H4 (cell line): ENCODE data around the gene GPAM. TPM values are rescaled to one million over a fixed set of nuclear protein-coding genes. Genes with fewer than 3 reads are reported as not detected.
"Not testable (repeated sequence)": the region's sequence is repeated elsewhere in the genome, so short reads cannot be mapped to it uniquely, and the experiment has no call there.

Source experiments
- DNase-seq: peaks from one replicate; pipeline ENCODE4 v3.0.0-alpha.2; 2015; ENCODE audit warnings: low spot score
- total RNA-seq: library from RNA; depleted of rRNA; stranded (reverse); fragments of >200 nt; shearing (Covaris generic); gene quantifications from 2 replicates; pipeline ENCODE4 v1.2.3, GENCODE V29; 2014

The GPAM gene
- total RNA-seq, 1 experiment from 2014 or later, result 5.7 TPM

GRCh38 chr10:112215342-112215774 is 31.8 kb upstream of the GPAM start:
- no peak for DNase-seq

GRCh38 chr10:112214298-112214926 is 30.8 kb upstream of the GPAM start:
- no peak for DNase-seq

GRCh38 chr10:112213836-112214235 is 30.3 kb upstream of the GPAM start:
- DNase-seq, result no peak

GRCh38 chr10:112213098-112213823 is 29.7 kb upstream of the GPAM start:
- no peak for DNase-seq

GRCh38 chr10:112210666-112211065 is 27.1 kb upstream of the GPAM start:
- DNase-seq, result no peak

- DNase-seq, result peak; percentile 43
Observed at GRCh38 chr10:112209684-112210131, 26.1 kb upstream of the GPAM start.

- no peak for DNase-seq
Observed at GRCh38 chr10:112208997-112209396, 25.4 kb upstream of the GPAM start.

- DNase-seq, result no peak
Observed at GRCh38 chr10:112208292-112208691, 24.7 kb upstream of the GPAM start.

- DNase-seq, result no peak
Observed at GRCh38 chr10:112203328-112204076, 19.9 kb upstream of the GPAM start.

GRCh38 chr10:112202561-112203241 is 19.1 kb upstream of the GPAM start:
- no peak for DNase-seq

GRCh38 chr10:112202076-112202475 is 18.5 kb upstream of the GPAM start:
- no peak for DNase-seq

GRCh38 chr10:112201334-112201733 is 17.8 kb upstream of the GPAM start:
- no peak for DNase-seq

GRCh38 chr10:112200259-112200658 is 16.7 kb upstream of the GPAM start:
- DNase-seq, result not testable (repeated sequence)

- DNase-seq, result not testable (repeated sequence)
Observed at GRCh38 chr10:112197662-112198061, 14.1 kb upstream of the GPAM start.

- no peak for DNase-seq
Observed at GRCh38 chr10:112195224-112195623, 11.7 kb upstream of the GPAM start.

GRCh38 chr10:112191791-112192190 is 8.2 kb upstream of the GPAM start:
- DNase-seq, result no peak

GRCh38 chr10:112191041-112191590 is 7.6 kb upstream of the GPAM start:
- no peak for DNase-seq

- no peak for DNase-seq
Observed at GRCh38 chr10:112189465-112189864, 5.9 kb upstream of the GPAM start.

GRCh38 chr10:112187527-112187926 is 4.0 kb upstream of the GPAM start:
- no peak for DNase-seq

- DNase-seq, result no peak
Observed at GRCh38 chr10:112185959-112186358, 2.4 kb upstream of the GPAM start.

GRCh38 chr10:112184379-112184778 is 814 bp upstream of the GPAM start:
- no peak for DNase-seq

GRCh38 chr10:112184052-112184371 is 447 bp upstream of the GPAM start:
- no peak for DNase-seq
